Measurements from ENCODE around the gene TIMMDC1.

The TIMMDC1 gene

GRCh38 chr3:119498186-119499011 is at the start of gene TIMMDC1:
Gene TIMMDC1, plus strand, starts transcription at chr3:119498547. Its CDS starts 187 bp downstream, at chr3:119498734.
- no peak for TF ChIP-seq CTCF (IDR thresholded peaks at IDR 0.05)

- TF ChIP-seq CTCF (IDR thresholded peaks at IDR 0.05) = no peak
These were observed 44.5 kb upstream of the TIMMDC1 start for GRCh38 chr3:119453822-119454221.

- TF ChIP-seq CTCF (IDR thresholded peaks at IDR 0.05) = no peak
These were observed 41.9 kb upstream of the TIMMDC1 start for GRCh38 chr3:119456469-119456868.

- TF ChIP-seq CTCF (IDR thresholded peaks at IDR 0.05) = no peak
These were observed 41.1 kb upstream of the TIMMDC1 start for GRCh38 chr3:119457246-119457645.

GRCh38 chr3:119463171-119464169 is 34.9 kb upstream of the TIMMDC1 start, which contains the start of gene TMEM39A:
Gene TMEM39A, minus strand, starts transcription at chr3:119463615. Its CDS starts 1,541 bp downstream, at chr3:119462074.
- no peak for TF ChIP-seq CTCF (IDR thresholded peaks at IDR 0.05)

GRCh38 chr3:119468041-119468440 is 30.3 kb upstream of the TIMMDC1 start:
- no peak for TF ChIP-seq CTCF (IDR thresholded peaks at IDR 0.05)

GRCh38 chr3:119469418-119470189 is 28.7 kb upstream of the TIMMDC1 start:
- no peak for TF ChIP-seq CTCF (IDR thresholded peaks at IDR 0.05)
